H1 (cell line): ENCODE measurements around the gene B3GAT2.

Source experiments
- CTCF ChIP-seq, 3 experiments: IDR thresholded peaks; 1 replicate in 2 of 3; 2 replicates in 1 of 3; pipeline versions ENCODE4 v1.5.1 to v1.6.1; 2011; ENCODE audit warnings: low read length in 3 of 3, mild to moderate bottlenecking in 3 of 3, inconsistent platforms in 2 of 3, low read depth in 1 of 3, moderate library complexity in 1 of 3; ENCODE audit not compliant: insufficient read depth in 1 of 3; ENCODE audit errors: control extremely low read depth in 1 of 3
- EZH2 ChIP-seq: fragments of 200-600 bp; sonication (generic); IDR thresholded peaks from 2 replicates; pipeline ENCODE4 v1.7.1; 2012; ENCODE audit warnings: low read depth, mild to moderate bottlenecking, moderate library complexity, low read length, inconsistent platforms; ENCODE audit not compliant: severe bottlenecking
- GABPA ChIP-seq: IDR thresholded peaks from 2 replicates; pipeline ENCODE4 v1.6.1; 2011; ENCODE audit warnings: mild to moderate bottlenecking, low read length, moderate library complexity, borderline replicate concordance; ENCODE audit not compliant: insufficient read depth
- POLR2A ChIP-seq, 2 experiments: IDR thresholded peaks; 1 replicate in 1 of 2; 2 replicates in 1 of 2; pipeline ENCODE4 v1.6.1; 2011; ENCODE audit warnings: low read depth in 2 of 2, low read length in 2 of 2, mild to moderate bottlenecking in 2 of 2; ENCODE audit errors: control extremely low read depth in 1 of 2

- no peak for TF ChIP-seq POLR2A (IDR thresholded peaks at IDR 0.05; ENCODE audit: control extremely low read depth in 1 of 2, low read depth in 2 of 2, low read length in 2 of 2)
- no peak for TF ChIP-seq CTCF (IDR thresholded peaks at IDR 0.05; ENCODE audit: control extremely low read depth in 1 of 3, insufficient read depth in 1 of 3, low read depth in 1 of 3, low read length in 3 of 3)
- TF ChIP-seq GABPA, result no peak
- TF ChIP-seq EZH2, result no peak
Measured at GRCh38 chr6:70879496-70879895, 77.4 kb downstream of the B3GAT2 start.
